GM21390 (cell line): Measurements from ENCODE around the gene LMTK3.
"Not testable (repeated sequence)": the region's sequence is repeated elsewhere in the genome, so short reads cannot be mapped to it uniquely, and the experiment has no call there.

Experiments used
- ATAC-seq: cut with Tn5 transposase; IDR thresholded peaks from one replicate; pipeline ENCODE4 v1.9.1; 2021; ENCODE audit not compliant: unreplicated experiment

The LMTK3 gene

DNA sequence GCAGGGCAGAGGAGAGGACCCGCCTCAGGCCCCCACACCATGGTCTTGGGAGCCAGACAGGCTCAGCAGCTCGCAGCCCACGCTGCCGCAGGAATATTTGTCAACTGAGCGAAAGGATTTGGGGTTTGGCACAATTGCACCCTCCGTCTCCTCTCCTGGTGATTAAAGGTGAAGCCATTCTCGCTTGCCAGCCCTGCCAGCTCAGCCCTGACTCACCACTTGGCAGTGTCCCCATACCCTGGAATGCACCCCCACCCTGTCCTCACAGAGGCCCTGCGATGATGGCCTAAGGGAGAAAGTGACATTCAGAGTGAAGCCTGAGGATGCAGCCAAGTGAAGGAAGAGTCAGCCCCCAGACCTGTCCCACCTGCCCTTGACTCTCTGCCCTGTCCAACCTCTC, 23.7 kb downstream of the LMTK3 start:
- no peak for ATAC-seq

DNA sequence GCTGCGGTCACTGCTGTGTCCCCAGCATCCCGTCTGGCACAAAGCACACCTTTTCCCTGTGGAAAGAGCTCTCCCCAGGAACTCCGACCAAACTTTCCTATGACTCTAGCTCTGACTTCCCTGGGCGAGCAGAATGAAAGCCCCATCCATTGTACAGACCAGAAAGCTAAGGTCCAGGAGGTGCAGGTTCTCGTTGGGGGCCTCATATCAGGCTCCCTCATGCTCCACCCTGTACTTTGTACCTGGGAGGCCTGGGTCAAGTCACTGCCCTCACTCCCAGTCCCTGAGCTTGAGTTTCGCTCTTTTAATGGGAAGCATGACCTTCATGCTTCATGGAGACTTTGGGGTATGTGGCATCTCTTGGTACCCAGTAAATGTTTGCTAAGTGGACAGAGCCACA, 24.1 kb downstream of the LMTK3 start:
- ATAC-seq: no peak

DNA sequence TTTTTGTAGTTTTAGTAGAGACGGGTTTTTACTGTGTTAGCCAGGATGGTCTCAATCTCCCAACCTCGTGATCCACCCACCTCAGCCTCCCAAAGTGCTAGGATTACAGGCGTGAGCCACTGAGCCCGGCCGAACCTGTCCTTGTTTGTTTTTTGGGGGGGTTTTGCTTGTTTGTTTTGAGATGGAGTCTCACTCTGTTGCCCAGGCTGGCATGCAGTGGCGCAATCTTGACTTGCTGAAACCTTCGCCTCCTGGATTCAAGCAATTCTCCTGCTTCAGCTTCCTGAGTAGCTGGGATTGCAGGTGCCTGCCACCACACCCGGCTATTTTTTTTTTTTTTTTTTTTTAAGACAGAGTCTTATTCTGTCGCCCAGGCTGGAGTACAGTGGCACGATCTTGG, 24.9 kb downstream of the LMTK3 start:
- ATAC-seq: not testable (repeated sequence)

DNA sequence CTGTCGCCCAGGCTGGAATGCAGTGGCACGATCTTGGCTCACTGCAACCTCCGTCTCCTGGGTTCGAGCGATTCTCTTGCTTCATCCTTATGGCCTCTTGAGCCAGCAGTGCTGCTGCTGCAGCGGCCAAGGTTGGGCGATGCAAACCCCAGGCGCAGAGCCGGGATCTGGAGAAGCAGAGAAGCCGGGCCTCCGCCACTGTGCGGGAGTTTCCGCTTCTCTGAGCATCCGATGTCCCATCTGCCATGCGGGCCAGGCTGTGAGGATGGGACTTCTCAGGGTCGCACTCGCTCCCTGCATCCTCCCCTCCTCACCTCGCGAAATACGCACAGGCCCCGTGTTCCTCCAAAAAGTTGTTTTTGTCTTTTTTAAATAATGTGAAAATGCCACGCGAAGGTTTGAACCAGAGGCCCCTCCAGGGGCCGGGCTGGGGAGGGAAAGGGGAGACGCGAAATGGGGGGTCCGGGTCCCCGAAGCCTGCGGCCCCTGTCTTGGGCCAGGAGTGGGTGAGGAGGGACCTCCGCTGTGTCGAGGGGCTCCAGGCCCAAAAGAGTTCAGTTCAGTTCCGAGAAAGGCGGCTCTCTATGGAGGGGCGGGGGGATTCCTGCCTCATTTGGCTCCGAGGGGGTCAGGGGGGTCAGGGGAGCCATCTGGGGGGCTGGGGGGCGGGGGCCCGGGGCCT, 26.6 kb downstream of the LMTK3 start:
- no peak for ATAC-seq

DNA sequence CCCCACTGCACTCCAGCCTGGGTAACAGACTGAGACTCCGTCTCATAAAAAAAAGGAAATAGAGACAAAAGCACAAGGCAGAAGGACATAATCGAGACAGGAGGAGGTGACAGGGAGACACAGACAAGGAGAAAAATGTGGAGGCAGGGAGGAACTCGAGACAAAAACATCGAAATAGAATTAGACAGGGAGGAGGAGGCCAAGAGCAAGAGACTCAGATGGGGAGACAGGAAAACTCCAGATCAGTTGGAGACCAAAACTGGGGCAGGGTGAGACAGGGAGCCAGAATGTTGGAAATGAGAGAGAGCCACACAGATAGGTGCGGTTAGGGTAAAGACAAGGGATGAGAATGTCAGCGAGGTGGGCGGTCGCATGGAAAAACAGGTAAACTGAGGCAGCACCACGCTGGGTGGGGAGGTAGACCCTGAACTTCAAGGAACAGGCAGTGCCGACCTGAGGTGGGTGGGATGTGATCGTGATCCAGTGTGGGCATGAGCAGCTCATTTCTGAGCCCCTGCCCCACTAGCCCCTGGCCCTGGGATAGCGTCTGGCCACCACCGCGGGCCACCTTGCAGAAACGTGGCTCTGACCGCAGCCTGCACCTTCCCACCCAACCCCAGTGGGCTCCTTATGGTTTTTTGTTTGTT, 27.3 kb downstream of the LMTK3 start:
- no peak for ATAC-seq

DNA sequence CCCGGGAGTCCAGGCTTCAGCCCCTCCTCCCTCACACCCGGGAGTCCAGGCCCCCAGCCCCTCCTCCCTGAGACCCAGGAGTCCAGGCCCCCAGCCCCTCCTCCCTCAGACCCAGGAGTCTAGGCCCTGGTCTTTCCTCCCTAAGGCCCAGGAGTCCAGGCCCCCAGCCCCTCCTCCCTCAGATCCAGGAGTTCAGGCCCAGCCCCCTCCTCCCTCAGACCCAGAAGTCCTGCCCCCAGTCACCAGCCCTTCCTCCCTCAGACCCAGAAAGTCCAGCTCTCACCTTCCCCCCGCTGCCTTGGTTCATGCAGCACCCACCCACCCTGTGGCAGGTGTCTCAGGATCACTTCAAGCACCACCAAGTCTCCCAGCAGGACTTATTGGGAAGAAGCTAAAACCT, 28.3 kb downstream of the LMTK3 start:
- ATAC-seq: no peak

DNA sequence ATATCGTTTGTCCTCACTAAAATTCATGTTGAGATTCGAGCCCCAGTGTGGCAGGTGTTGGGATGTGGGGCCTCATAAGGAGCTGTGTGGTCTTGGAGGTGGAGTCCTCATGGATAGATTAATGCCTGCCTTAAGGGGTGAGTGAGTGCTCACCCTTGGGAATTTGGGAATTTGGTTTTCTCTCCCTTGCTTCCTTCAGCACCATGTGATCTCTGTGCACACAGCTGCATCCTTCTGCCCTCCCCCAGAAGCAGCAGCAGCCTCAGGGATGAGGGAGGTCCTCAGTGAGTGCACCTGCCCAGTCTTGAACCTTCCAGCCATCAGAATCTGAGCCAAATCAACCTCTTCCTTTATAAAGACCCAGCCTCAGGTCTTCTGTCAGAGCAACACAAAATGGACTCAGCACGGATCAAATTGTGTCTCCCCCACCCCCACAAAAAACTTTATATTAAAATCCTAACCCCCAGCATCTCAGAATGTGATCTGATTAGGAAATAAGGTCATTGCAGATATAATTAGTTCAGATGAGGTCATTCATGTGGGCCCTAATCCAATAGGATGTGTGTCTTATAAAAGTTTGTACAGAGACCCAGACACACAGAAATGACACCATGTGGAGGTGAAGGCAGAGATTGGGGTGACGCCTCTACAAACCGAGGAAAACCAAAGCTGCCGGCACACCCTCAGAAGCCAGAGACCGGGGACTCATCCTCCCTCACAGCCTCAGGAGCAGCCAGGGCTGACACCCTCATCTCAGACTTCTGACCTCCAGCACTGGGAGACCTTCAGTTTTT, 29.6 kb downstream of the LMTK3 start:
- ATAC-seq: no peak

DNA sequence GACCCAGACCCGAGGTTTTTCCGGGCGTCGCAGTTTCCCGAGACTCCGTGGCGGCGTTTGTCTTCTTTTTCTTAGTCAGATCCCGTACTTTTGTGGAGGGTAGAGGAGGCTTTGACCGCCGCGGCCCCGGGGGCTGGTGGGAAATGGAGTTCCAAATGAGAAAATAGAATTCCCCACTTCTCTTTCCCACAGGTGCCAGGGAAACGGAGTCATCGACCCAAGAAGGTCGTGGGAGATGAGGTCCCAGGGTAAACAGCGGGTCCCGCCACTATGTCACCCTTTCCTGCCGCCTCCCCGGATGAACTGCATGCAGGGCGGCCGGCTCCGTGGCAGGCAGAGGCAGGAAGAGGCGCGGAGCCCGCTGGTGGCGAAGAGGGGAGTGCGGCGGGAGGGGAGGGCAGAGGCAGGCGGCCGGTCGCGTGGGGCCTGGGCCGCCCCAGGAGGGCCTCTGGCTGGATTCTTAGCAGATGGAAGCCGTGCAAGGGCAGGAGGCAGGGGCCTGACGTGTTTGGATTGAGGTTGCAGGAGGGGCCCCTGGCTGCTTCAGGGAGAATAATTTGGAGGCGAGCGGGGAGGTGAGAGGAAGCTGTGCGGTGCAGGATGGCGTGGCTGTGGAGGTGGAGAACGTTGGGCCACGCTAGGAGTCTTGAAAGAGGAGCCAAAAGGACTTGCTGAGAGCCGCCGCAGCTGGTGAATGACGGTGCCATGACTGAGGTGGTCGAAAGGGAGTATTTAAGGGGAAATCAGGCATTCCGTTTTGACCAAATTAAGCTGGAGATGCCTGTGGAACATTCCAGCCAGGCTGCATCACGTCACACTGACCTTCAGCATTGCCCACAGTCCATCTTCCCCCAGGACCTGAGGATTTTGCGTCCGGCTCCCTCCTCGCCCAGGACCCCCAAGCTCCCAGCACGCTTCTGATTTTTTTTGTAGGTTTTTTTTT, 30.8 kb downstream of the LMTK3 start:
- ATAC-seq: no peak

DNA sequence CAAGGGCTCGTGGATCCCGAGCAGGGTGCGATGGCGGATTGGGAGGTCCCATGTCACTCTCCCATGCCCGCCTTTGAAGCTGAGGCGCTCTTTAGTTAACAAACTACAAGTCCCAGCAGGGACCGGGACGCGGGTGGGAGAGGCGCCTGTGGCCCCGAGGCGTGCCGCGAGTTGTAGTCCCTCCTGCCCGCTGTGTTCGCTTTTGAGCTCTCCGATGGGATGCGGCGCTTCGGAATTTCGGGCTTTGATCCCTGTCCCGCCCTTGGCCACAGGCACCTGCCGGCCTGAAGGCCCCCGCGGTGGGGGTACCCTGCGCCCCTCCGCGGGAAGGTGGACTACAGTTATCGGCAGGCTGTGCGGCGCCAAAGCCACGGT, 31.5 kb downstream of the LMTK3 start:
- ATAC-seq: no peak

DNA sequence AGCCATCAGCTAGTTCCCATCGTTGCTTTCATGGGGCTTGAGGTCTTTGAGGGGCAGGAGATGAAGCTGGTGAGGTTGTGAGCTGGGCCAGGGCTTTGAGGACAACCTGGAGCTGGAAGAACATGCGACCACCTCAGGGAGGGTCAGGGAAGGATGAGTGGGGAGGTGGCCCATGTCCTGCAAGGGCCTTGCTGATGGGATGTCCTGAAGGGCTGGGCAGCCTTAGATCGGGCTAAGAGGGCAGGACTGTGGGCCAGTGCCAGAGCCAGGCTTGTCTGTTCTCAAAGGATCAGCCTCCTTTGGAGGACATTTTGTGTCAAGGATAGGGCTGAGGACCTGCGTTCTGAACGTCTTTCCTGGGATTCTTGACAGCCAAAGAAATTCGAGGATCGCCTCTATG, 31.9 kb downstream of the LMTK3 start:
- ATAC-seq: no peak

DNA sequence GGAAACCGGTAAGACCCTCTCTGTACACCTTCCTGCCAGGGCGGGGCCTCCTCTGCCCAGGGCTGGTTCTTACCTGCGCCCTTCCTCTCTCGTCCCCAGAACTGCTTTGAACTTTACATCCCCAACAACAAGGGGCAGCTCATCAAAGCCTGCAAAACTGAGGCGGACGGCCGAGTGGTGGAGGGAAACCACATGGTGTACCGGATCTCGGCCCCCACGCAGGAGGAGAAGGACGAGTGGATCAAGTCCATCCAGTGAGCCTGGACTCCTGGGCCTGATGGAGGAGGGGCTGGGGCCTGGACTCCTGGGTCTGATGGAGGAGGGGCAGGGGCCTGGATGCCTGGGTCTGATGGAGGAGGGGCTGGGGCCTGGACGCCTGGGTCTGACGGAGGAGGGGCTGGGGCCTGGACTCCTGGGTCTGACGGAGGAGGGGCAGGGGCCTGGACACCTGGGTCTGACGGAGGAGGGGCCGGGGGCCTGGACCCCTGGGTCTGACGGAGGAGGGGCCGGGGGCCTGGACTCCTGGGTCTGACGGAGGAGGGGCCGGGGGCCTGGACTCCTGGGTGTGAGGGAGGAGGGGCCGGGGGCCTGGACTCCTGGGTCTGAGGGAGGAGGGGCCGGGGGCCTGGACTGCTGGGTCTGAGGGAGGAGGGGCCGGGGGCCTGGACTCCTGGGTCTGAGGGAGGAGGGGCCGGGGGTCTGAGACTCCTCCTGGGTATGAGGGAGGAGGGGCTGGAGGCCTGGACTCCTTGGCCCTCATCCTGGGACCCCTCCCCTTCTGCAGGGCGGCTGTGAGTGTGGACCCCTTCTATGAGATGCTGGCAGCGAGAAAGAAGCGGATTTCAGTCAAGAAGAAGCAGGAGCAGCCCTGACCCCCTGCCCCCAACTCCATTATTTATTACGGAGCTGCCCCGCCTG, 33.0 kb downstream of the LMTK3 start:
- no peak for ATAC-seq

DNA sequence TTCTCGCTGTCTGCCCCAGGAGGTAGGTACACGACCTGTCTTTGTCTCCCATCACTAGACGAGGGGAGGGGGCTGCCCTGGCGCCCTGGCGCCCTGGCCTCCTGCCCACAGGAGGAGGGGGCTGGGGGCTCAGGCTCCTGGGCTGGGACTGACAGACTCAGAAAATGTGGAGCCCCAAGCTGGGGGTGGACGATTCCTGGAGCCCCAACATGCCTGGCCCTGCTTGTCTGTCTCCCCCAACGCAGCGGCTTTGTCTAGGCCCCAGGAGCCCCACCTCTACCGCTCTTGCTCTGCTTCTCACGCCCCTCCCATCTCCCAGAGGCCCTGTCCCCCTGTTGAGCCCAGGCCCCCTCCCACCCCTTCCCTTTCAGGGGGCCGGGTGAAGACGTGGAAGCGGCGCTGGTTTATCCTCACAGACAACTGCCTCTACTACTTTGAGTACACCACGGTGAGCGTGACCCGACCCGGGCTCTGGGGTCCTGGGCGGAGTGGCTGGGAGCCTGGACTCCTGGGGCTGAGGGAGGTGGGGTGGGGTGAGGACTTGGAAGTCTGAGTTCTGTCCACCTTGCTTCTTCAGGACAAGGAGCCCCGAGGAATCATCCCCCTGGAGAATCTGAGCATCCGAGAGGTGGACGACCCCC, 33.8 kb downstream of the LMTK3 start:
- ATAC-seq: no peak

DNA sequence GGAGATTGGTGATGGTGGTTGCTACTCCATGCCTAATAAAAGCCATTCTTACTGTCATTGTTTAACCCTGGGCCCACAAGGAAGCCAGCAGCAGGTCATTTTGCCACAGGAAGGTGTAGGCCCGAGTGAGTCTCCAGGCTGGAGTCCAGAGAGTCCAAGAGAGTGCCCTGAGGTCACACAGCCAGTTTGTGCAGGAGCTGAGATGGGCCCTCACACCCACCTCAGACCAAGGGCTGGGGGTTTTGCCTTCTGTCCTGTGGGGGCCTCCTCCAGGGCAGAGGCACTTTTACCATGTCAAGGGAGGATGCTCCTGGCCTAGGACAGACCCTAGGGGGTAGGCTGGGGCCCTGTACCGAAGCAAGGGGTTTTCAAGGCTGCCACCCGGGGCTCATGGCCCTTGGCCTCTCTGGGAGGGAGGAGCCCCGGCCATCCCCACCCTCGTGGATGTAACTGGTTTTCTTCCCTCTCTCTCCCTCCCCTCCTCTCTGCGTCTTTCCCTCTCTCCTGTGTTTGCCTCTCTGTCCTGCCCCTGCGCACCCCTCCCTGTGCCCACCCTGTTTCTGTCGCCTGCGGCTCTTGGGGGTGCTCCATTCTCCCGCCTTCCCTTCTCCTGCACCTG, 34.5 kb downstream of the LMTK3 start:
- no peak for ATAC-seq

DNA sequence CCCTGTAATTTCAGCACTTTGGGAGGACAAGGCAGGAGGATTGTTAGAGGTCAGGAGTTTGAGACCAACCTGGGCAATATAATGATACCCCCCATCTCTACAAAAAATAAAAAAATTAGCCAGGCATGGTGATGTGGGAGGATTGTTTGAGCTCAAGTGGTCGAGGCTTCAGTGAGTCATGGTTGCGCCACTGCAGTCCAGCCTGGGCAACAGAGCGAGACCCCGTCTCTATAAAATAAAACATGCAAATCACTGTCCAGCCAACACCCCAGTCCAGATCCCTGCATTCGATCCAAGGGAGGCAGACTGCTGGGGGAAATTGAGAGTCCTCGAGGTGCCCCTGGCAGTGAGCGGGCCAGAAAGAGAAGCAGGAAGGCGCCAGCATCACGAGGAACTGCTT, 35.5 kb downstream of the LMTK3 start:
- no peak for ATAC-seq

DNA sequence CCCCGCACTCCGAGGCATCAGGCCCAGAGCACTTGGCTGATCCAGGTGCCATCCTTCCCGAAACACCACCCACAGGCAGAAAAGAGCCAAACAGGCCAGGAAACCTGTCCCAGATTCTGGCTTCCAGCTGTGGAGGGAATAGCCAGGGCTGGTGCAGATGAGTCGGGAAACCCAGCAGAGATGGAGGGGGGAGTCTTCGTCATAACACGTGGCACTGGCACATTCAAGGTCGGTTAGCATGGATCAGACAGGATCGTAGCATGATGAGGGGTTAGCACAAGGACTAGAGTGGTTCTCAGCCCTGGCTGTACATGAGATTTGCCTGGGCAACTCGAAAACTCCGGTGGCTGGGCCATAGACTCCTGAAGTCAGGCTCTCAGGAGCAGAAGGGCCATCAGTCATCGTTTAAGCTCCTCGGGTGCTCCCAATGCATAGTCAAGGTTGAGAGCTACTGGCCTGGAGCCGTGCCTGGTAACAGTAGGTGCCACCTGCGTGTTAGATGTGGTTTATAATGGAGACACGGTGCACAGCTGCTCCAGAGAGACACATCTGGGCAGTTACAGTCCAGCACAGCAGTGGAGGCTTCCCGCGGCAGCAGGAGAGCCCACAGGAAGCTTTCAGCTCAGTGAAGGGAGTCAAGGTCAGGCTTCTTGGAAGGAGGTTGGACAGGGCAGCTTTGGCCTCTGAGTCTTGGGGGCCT, 36.1 kb downstream of the LMTK3 start:
- ATAC-seq: no peak

DNA sequence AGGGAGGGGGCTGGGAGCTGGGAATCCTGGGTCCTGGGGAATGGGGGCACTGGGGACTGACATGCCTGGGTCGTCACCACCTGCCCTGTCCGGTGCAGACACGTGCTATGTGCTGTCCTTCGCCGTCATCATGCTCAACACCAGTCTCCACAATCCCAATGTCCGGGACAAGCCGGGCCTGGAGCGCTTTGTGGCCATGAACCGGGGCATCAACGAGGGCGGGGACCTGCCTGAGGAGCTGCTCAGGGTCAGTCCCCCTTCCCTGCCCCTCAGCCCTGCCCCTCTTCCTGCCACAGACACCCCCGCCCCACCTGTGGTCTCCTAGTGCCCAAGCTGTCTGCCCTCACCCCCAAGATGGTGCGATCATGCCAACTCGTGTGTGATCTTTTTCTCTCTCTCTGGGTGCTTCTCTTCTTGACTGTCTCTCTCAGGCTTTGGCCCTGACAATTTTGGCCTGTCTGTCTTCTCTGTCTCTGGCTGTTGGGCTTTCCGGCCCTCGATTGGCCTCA, 37.5 kb downstream of the LMTK3 start:
- ATAC-seq: no peak

DNA sequence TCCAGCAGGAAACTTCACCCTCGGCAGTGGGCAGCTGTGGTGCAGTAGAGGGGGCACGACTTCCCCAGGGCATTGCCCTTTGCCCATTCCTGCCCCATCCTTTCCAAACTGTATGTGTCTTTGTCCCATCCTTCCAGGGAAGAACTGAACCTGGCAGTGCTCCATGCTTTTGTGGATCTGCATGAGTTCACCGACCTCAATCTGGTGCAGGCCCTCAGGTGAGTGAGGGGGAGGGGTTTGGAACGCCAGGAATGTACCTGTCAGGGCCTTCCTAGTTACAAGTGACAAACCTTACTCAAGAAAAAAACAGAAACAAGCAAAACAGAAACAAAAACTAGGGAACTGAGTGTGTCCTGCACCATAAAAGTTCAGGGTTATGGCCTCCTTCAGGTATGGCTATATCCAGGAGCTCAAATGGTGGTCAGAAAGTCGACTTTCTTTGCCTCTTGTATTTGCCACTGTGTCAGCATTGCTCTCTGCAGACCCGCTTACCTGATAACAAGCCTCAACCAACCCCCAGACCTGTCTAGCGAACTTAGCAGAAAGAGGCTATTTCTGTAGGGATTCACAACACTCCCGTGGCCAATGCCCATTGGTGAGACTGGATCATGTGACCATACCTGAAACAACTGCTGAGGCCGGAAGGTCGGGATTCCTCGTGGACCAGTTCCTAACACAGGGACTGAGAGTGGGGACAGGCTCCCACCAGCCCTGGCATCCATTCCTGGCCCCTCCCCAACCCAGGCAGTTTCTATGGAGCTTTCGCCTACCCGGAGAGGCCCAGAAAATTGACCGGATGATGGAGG, 38.3 kb downstream of the LMTK3 start:
- ATAC-seq: no peak

DNA sequence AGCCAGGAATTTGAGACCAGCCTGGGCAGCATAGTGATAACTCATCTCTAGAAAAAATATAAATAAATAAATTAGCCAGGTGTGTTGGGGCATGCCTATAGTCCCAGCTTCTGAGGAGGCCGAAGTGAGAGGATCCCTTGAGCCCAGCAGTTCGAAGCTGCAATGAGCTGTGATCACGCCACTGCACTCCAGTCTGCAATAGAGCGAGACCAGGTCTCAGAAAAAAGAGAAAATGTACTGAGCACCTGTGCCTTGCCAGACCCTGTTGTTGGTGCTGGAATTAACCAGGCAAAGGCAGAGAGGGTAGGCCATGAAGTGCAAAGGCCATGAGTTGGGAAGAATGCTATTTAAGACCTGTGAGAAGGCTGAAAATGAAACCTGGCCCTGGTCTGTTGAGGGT, 39.8 kb downstream of the LMTK3 start:
- no peak for ATAC-seq
